Neutrophil (primary cell): ENCODE measurements around the gene SMAD4.

Experiments
- H3K27ac ChIP-seq: fragments of 200-600 bp; sonication (generic); 2 replicates; pipeline ENCODE4 v1.5.1; 2016; ENCODE audit warnings: mild to moderate bottlenecking, moderate library complexity
- H3K27me3 ChIP-seq: fragments of 200-600 bp; sonication (generic); 2 replicates; pipeline ENCODE4 v1.6.0; 2016; ENCODE audit warnings: mild to moderate bottlenecking
- H3K36me3 ChIP-seq: fragments of 200-600 bp; sonication (generic); 2 replicates; pipeline ENCODE4 v1.5.1; 2017
- H3K4me1 ChIP-seq, 2 experiments: fragments of 200-600 bp in 1 of 2; sonication (generic) in 1 of 2; 1 replicate in 1 of 2; 2 replicates in 1 of 2; pipeline versions ENCODE4 v1.5.1 to v1.6.1; 2013 to 2016; ENCODE audit warnings: low read depth in 1 of 2, low read length in 1 of 2, mild to moderate bottlenecking in 1 of 2, moderate library complexity in 1 of 2; ENCODE audit not compliant: control insufficient read depth in 1 of 2, insufficient read depth in 1 of 2
- H3K4me3 ChIP-seq, 2 experiments: fragments of 200-600 bp in 1 of 2; sonication (generic) in 1 of 2; 1 replicate in 1 of 2; 2 replicates in 1 of 2; pipeline ENCODE4 v1.5.1; 2013 to 2016; ENCODE audit warnings: low read depth in 1 of 2, low read length in 1 of 2, mild to moderate bottlenecking in 1 of 2, moderate library complexity in 1 of 2
- H3K9me3 ChIP-seq: fragments of 200-600 bp; sonication (generic); 2 replicates; pipeline ENCODE4 v1.5.1; 2016
- CTCF ChIP-seq: fragments of 200-600 bp; sonication (generic); IDR thresholded peaks from 2 replicates; pipeline ENCODE4 v1.5.1; 2016; ENCODE audit warnings: antibody characterized with exemption

SMAD4 gene

GRCh38 chr18:51123936-51124486 is 94.0 kb downstream of the SMAD4 start:
- Histone ChIP-seq H3K36me3 (no peaks in the 10 kb centered on the region), H3K9me3 (no peaks in the 10 kb centered on the region), H3K27ac (no peak overlapping the region), H3K4me3 (no peak overlapping the region), H3K4me1 (no peaks in the 10 kb centered on the region), H3K27me3 (no peaks in the 10 kb centered on the region)
- no peak for TF ChIP-seq CTCF

GRCh38 chr18:51125976-51126375 is 96.0 kb downstream of the SMAD4 start:
- H3K4me1 ChIP-seq = no peaks in the 10 kb centered on the region
- H3K36me3 ChIP-seq = no peaks in the 10 kb centered on the region
- H3K27me3 ChIP-seq = no peaks in the 10 kb centered on the region
- H3K9me3 ChIP-seq = no peaks in the 10 kb centered on the region
- H3K27ac ChIP-seq = no peak overlapping the region
- H3K4me3 ChIP-seq = no peak overlapping the region
- TF ChIP-seq CTCF = no peak

GRCh38 chr18:51127664-51128063 is 97.7 kb downstream of the SMAD4 start:
- no peaks in the 10 kb centered on the region for H3K9me3 ChIP-seq
- H3K27ac ChIP-seq = no peak overlapping the region
- H3K27me3 ChIP-seq = no peaks in the 10 kb centered on the region
- no peak overlapping the region for H3K4me3 ChIP-seq
- H3K4me1 ChIP-seq = no peaks in the 10 kb centered on the region
- no peaks in the 10 kb centered on the region for H3K36me3 ChIP-seq
- no peak for TF ChIP-seq CTCF

- Histone ChIP-seq H3K27me3 (no peaks in the 10 kb centered on the region), H3K36me3 (no peaks in the 10 kb centered on the region), H3K4me3 (no peak overlapping the region), H3K4me1 (no peaks in the 10 kb centered on the region), H3K27ac (no peak overlapping the region), H3K9me3 (no peaks in the 10 kb centered on the region)
- no peak for TF ChIP-seq CTCF
Observed at GRCh38 chr18:51128533-51128932, 98.5 kb downstream of the SMAD4 start.

- Histone ChIP-seq H3K9me3 (no peaks in the 10 kb centered on the region), H3K36me3 (no peaks in the 10 kb centered on the region), H3K27me3 (no peaks in the 10 kb centered on the region), H3K4me3 (no peak overlapping the region), H3K27ac (no peak overlapping the region), H3K4me1 (no peaks in the 10 kb centered on the region)
- no peak for TF ChIP-seq CTCF
Observed at GRCh38 chr18:51132256-51132935, 102.4 kb downstream of the SMAD4 start.
